NOMO-1 treated with dmso at 0.1 percent for 144 hours (cell line): ENCODE results near the gene VPS37C.
"Not testable (repeated sequence)": the region's sequence is repeated elsewhere in the genome, so short reads cannot be mapped to it uniquely, and the experiment has no call there.

ENCODE experiments used
- DNase-seq: peaks from one replicate; lab custom pipeline; 2025; ENCODE audit not compliant: unreplicated experiment; lab: John Stamatoyannopoulos, UW

Gene VPS37C

DNA sequence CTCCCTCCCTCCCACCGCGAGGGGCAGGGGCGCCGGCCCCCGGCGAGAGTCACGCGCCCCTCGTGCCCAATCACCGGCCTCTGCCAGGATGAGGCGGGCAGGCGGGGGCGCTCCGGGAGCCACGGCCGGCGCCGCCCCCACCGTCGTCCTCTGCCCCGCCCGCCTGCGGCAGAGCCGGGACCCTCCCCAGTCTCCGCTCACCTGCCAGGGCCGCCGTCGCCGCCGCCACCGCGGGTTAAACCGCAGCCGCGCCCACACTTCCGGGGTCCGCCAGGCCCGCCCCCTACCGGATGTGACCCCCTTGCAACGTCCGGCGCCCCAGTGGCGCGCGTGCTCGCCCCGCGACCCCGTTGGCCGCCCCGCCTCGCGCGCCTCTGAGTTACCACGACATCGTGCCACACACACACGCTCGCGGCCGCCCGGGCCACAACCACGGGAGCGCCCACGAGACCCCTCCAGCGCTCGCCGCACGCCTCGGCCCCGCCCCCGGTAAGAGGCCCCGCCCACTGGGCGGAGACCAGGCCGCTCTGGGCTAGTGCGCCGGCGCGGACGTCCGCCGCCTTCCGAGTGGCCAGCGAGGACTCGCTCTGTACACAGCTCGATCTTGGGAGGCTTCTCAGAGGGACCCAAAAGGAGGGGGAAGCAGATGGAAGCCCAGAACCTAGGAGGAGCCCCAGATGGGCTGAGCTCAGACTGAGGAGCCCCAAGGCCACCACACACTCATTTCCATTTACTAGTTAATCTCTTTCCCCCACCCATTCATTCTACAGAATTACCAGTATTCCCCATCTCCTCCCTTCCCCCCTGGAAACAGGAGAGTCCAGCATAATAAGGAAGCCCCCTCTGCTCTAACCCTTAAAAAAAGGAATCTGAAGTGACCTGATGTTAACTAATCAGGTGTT lies at the start of gene VPS37C:
Gene VPS37C, minus strand, starts transcription at position 237 of the 902 bp plus-strand sequence. CDS start 22,597 bp downstream, outside the sequence.
- peak; percentile 69 for DNase-seq

GRCh38 chr11:61210629-61211028 lies 49.4 kb upstream of the VPS37C start:
- DNase-seq = not testable (repeated sequence)

- DNase-seq = not testable (repeated sequence)
Observed at GRCh38 chr11:61207636-61208310, 46.5 kb upstream of the VPS37C start.

DNA sequence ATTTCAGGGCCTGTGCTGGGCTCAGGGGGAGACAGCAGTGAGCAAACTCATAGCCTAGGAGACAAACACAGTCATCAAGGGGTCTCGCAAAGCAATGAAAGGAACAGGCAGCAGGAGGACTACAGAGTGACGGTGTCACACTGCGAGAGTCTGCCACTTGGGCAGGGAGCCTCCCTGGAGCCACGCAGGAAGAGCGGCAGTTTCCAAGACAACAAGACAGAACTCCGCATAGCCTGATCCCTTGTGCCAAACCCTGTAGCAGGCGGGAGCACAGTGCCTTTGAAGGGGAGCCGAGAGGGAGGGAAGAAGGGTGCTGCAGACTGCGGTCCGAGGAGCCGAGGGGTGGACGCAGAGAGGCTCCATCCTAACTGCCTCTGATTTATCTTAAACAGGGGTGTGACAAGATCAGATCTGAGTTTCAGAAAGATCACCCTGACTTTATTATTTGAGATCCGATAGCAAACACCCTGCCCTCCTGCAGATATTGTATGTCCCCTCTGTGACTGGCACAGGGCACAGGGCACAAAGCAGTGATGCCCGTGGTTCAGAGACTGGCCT lies 43.4 kb upstream of the VPS37C start:
- not testable (repeated sequence) for DNase-seq

- not testable (repeated sequence) for DNase-seq
Observed at GRCh38 chr11:61203873-61204272, 42.6 kb upstream of the VPS37C start.

DNA sequence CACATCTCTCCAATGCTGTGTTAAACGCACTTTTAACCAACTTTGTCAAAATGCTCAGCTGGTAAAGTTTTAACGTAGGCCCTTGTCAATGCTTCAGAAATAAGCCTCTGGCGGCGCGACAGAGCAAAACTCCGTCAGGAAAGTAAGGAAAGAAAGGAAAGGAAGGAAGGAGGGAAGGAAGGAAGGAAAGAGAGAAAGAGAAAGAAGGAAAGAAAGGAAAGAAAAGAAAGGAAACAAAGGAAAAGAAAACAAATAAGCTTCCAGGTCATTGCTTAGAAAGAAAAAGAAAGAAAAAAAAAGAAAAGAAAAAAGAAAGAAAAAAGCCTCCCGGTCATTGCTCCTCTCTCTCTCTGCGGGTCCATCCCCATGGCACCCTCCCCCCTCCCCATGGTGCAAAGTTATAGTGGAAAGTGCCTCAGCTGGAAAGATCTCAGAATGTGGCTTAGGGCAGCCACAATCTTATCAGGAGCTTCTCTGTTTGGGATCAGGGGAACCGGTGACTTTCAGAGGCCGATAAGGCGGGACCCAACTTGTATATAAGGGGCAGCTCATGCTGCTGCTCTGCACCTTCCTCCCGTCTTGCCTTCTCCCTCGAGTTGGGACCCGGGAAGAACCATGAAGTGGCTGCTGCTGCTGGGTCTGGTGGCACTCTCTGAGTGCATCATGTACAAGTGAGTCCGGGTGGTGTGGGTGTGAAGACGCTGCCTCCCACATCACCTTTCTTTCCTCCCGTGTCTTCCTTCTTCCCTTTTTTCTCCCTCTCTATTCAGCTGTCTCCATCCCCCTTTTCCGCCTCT lies 41.9 kb upstream of the VPS37C start, which contains the start of gene PGA3:
Gene PGA3, plus strand, starts transcription at position 566 of the 797 bp plus-strand sequence. Its CDS starts 50 bp downstream, at position 616.
- DNase-seq = not testable (repeated sequence)

- no peak for DNase-seq
Observed at GRCh38 chr11:61201476-61201875, 40.2 kb upstream of the VPS37C start.

GRCh38 chr11:61198948-61199523 lies 37.8 kb upstream of the VPS37C start:
- no peak for DNase-seq

GRCh38 chr11:61198361-61198760 lies 37.1 kb upstream of the VPS37C start:
- no peak for DNase-seq

- DNase-seq = no peak
Observed at GRCh38 chr11:61195719-61196118, 34.5 kb upstream of the VPS37C start.

DNA sequence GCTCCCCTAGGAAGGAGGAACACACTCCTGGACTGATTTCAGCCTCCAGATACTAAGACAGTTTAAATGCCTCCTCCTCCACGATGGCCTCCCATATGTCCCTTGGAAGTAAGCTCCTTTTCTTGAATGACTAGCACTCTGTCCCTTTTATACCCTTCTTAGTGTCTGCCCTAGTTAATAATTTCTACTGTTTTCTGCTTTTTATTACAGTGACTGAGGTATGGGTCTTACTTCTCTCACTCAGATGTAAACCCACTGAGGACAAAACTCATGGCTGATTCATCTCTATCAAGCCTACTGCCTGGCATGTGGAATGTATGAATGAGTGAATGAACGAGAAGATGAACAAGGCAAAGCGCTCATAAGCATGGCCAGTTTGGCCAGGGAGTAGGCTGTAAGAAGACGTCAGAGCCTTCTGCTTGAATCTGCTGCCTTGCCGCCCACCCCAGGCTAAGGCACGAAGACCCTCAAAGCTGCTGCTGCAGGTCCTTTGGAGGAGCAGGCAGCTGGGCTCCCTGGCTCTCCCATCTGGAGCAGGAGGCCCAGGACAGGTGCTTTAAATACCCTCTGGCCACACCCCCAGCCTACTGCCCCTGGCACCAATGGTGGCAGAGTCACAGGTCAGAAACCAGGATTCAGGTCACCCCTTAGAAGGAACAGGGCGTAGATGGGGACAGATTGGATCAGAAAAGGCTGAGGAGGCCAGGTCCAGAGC lies 33.9 kb upstream of the VPS37C start:
- DNase-seq = no peak

GRCh38 chr11:61194169-61194671 lies 33.0 kb upstream of the VPS37C start:
- no peak for DNase-seq

- no peak for DNase-seq
Observed at GRCh38 chr11:61193596-61193995, 32.4 kb upstream of the VPS37C start.

DNA sequence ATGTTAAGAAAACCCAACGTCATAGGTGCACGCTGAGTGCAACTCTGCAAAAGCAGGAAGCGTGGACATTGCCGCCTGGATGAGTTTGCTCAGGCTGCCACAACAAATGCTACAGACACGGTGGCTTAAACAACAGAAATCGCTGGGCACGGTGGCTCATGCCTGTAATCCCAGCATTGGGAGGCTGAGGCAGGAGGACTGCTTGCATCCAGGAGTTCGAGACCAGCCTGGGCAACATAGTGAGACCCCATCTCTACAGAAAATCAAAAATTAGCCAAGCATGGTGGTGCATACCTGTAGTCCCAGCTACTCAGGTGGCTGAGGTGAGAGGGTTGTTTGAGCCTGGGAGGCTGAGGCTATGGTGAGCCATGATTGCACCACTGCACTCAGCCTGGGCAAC lies 28.7 kb upstream of the VPS37C start:
- no peak for DNase-seq

DNA sequence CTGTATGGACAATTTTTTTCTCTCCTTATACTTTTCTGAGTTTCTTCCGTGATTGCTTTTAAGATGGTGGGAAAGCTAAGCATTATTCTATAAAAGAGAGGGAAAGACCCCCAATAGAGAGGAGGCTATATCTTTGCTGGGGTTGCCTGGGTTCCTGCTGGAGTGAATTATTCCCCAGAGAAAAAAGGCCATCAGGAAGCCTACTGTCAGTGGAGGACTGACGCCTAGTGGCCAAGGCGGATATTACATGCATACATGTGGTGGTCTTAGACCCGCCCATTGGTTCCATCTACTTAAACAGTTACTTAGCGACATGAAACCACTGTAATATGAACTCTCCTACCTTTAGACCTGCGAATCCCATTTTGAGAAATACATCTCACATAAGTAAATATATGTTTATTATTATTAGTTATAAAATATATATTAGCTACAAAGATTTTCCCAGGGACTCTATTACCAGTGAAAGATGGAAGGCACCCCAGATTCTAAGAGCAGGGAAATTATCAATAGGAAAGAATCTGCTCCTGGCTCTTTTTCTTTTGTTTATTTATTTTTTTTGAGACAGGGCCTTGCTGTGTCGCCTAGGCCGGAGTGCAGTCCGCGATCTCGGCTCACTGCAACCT lies 26.4 kb upstream of the VPS37C start:
- peak; percentile 23 for DNase-seq

GRCh38 chr11:61186504-61186903 lies 25.3 kb upstream of the VPS37C start:
- DNase-seq = no peak

- no peak for DNase-seq
Observed at GRCh38 chr11:61183645-61184044, 22.4 kb upstream of the VPS37C start.

DNA sequence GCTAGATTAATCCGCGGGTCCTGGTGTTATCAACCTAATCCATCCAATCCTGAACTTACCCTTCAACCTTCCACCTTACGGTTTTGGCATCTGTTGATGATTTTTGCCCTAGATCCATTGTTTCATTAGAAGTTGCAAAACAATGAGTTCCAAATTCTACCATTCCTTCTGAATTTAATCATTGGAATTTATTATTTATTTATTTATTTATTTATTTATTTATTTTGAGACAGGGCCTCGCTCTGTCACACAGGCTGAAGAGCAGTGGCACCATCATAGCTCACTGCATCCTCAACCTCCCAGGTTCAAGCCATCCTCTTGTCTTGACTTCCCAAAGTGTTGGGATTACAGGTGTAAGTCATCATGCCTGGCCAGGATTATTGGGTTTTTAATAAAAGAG lies 20.3 kb upstream of the VPS37C start:
- no peak for DNase-seq

DNA sequence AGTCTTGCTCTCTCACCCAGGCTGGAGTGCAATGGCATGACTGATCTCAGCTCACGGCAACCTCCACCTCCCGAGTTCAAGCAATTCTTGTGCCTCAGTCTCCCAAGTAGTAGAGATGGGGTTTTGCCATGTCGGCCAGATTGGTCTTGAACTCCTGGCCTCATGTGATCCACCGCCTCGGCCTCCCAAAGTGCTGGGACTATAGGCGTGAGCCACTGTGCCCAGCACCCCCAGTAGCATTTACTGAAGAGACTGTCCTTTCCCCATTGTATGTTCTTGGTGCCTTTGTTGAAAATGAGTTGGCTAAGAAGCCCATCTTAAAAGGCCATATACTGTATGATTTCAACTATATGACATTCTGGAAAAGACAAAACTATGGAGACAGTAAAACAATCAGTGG lies 19.0 kb upstream of the VPS37C start:
- not testable (repeated sequence) for DNase-seq
